NK-92 (cell line): Measurements from ENCODE around the gene SEC23B.
"Not testable (repeated sequence)": the region's sequence is repeated elsewhere in the genome, so short reads cannot be mapped to it uniquely, and the experiment has no call there.

Source experiments
- DNase-seq: peaks from one replicate; lab custom pipeline; 2025; ENCODE audit not compliant: unreplicated experiment; lab: John Stamatoyannopoulos, UW

The SEC23B gene

DNA sequence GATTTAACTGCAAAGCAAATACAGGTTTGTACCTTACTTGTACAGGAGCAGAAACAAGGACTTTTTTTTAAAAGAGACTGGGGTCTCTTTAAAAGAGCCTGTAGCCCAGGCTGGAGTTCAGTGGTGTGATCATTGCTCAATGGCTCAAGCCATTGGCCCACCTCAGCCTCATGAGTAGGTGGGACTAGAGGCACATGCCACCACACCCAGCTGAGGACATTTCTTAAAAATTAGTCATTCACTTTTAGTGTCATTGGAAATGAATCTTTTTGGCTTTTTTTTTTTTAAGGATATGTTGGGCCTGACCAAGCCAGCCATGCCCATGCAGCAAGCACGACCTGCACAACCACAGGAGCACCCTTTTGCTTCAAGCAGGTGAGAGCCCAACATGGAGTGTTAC lies 16.9 kb downstream of the SEC23B start:
- no peak for DNase-seq

DNA sequence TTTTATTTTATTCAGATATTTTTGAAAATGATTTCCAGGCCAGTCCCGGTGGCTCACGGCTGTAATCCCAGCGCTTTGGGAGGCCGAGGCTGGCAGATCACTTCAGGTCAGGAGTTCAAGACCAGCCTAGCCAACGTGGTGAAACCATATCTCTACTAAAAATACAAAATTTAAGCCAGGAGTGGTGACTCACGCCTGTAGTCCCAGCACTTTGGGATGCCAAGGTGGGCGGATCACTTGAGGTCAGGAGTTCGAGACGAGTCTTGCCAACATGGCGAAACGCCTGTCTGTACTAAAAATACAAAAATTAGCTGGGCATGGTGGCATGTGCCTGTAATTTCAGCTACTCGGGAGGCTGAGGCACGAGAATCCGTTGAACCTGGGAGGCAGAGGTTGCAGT lies 19.0 kb downstream of the SEC23B start:
- DNase-seq, result not testable (repeated sequence)

DNA sequence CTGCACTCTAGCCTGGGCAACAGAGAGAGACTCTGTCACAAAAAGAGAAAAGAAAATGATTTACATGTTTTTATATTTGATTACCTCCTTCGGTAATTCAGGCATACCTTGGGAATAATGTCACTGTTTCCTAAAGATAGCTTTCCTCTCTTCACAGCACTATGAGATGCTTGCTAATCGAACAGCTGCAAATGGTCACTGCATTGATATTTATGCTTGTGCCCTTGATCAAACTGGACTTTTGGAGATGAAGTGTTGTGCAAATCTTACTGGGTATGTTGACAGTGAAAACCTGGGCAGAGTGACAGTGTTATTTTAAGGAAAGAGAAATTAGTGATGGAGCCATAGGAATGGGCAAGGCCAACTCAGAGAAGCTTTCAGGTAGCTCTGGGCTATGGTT lies 19.6 kb downstream of the SEC23B start:
- no peak for DNase-seq

DNA sequence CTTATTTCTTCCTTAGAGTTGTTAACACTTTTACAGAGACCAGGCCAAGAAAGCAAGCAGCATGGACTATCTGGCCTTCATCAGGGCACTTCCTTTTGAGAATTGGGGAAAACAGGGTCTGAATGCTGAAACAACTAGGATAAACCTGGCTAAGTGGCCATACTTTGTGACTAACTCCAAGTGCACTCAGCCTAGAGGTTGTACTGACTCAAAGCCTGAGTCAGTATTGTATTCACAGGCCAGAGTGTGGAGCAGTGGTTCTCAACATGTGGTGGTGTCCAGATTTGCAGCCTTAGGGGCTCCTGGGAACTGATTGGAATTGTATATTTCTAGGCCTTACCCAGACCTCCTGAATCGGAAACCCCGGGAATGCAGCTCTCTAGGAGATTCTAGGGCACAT lies 20.1 kb downstream of the SEC23B start:
- no peak for DNase-seq

DNA sequence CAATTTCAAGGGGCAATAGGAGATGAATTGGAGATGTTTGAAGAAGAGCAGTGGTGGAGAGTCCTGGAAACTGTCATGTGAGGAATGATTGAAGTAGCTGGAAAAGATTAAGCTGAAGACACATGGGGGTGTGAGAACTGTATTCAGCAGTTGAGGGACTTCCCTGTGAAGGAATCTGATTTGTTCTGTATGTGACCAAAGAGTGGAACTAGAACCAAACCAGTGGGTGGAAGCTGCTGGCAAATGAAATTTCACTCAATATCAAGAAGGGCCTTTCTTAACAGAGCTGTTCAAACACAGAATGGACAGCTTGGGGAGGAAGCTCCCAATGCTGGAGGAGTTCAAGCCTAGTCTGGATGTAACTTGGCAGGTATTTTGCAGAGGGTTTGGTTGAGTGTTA lies 21.3 kb downstream of the SEC23B start:
- DNase-seq, result no peak

DNA sequence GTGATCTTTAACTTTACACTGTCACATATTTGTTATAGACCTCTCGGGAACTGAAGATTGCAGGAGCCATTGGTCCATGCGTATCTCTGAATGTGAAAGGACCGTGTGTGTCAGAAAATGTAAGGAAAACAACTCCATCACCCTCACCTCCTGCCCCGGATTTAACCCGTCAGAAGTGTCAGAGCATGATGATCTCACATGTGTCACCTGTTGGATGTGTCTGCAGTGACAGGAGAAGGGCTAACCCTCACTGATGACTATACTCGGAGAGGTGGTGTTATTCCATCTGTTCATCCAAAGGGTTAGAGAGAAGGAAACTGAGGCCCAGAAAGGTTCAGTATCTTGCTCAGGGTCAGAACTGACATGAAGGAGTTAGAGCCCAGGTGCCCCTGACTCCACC lies 24.9 kb downstream of the SEC23B start:
- DNase-seq, result no peak

DNA sequence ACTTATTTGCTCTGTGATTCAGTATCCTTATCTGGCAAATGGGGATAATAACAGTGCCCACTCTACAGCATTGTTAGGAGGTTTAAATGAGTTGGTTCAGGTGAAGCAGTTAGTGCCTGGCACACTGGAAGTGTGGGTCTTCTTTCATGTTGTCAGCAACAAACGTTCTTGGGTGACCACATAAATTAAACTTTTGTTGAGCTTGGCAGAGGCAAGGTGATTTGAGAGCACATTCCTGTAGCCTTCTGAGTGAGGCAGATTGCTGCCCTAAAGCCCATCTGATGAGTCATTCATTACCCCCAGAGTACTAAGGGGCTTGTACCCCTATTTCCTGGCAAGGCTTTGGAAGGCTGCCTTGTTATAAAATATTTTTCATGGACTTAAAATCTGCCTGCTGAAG lies 25.8 kb downstream of the SEC23B start:
- no peak for DNase-seq

DNA sequence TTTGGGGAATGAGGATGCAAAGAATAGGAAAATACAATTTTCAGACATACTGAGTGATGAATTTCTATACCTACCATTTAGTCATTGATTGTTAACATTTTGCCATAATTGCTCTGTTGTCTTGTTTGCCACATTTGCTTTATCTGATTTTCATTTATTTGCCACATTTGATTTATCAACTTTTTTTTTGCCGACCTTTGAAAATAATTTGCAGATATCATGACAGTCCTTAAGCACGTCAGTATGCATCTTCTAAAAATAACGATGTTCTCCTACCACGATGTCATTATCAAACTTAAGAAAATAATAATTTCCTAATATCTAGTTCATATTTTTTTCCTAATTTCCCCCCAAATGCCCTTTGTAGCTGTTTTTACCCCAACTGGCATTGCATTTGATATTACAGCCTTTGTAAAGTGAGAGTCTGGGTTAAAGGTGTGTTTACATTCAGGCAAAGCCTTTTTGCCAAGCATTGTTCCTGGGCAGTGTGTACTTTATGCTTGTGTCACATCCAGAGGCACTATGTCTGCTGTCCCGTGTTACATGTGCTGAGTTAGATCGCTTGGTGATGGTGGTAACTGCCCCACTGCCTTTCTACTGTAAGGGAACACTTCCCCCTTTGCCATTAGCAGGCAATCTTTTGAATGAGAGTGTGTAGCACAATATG lies 26.4 kb downstream of the SEC23B start:
- DNase-seq, result no peak

DNA sequence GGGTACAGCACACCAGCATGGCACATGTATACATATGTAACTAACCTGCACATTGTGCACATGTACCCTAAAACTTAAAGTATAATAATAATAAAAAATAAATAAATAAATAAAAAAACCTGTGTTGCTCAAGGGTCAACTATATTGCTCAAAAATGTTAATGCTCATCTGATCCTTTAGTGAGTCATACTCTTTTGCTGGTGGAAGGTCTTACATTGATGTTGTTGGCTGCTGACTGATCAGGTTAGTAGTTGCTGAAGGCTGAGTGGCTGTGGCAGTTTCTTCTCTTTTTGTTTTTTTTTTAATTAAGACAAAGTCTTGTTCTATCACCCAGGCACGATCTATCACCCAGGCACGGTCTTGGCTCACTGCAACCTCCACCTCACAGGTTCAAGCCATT lies 29.9 kb downstream of the SEC23B start:
- DNase-seq, result no peak

DNA sequence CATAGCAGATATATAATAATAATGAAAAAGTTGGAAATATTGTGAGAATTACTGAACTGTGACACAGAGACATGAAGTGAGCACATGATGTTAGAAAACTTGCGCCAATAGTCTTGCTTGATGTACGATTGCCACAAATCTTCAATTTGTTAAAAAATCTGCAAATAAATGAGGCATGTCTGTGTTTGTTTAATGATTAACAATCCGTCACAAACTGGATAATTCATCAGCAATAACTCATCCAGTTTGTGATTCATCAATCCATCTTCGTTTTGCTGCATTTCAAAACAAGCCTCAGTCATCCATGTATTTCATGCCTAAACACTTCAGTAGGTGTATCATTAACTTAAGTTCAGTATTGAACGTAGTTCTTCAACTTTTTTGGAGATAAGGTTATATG lies 34.0 kb downstream of the SEC23B start:
- DNase-seq, result no peak

DNA sequence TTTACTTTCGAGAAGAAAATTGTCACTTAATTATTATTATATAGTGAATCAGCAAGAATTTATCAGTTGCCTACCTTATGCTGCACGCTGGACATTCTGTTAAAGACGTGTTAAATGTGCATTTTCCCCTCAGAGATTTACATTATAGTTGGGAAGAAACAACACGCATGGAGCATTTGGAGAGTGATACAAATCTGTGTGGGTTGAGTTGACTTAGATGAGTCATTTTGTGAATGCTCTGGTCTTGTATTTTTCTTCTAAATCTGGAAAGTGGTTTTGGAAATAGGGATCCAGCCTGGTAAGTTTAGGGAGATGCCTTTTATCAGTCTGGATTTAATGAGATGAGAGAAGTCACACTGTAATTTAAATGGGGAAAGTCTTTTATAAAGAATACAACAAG lies 35.5 kb downstream of the SEC23B start:
- DNase-seq, result no peak

DNA sequence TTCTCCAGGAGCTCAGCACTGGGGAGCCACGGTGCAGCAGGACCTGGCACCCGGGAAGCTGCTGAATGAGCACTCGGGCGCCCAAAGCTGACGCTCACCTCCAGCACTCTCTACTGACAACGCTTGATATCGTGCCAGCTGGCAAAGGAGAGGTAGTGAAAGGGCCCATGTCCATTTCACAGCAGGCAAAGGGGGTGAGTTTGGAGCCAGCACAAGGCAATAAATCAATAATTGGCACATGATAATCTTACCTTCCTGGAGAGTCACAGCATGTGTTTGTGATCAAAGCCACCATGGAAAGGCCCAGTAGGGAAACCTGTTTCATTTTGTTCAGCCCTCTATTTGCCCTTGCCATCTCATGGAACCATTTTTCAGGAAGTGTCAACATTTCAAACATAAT lies 36.2 kb downstream of the SEC23B start:
- no peak for DNase-seq

DNA sequence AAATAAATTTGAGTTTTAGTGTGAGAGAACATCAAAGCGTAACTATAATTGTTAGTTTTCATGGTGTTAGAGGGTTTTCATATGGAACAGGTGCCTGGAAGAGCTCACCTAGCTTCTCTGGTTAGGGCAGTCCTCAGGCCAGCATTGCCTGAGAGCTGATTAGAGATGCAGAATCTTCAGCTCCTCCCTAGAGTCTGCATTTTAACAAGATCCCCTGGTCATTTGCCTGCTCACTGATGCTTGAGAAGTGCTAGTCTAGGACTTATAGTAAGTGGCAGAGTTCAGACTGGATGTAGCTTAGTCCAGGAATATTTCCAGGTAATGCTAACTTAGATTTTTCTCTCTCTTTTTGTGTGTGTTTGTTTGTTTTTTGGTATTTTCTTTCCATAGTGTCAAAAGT lies 37.8 kb downstream of the SEC23B start:
- no peak for DNase-seq

DNA sequence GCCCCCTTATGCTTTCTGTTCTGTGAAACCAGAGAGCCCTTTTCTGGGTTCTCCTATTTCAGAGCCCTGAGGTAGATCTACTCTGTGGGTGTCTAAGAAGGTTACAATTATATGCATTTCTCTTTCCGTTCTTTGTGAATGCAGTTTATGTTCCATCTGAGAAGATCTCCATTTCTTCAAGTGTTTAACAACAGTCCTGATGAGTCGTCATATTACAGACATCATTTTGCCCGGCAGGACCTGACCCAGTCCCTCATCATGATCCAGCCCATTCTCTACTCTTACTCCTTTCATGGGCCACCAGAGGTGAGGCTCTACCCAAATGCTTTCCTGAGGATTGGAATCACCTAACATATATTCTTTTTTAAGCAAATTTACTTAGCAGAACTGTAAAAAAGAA lies 40.7 kb downstream of the SEC23B start:
- DNase-seq, result no peak

DNA sequence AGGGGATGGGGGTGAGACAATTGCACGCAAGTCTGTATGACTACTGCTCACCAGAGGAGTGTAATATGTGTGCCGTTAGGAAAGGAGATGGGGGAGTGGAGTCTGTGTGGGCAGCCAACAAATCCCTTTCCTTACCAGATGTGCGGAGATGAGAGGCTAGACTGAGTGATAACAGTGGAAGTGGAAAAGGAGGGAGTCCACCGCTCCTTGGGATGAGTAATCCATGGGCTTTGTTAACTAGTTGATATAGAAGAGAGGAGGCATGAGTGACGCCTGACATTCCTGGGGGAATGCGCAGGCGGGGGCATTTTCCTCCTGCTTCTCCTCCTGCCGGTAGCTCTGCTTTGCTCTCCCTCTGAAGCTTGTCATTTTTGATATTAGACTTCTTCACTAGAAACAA lies 46.0 kb downstream of the SEC23B start:
- no peak for DNase-seq

DNA sequence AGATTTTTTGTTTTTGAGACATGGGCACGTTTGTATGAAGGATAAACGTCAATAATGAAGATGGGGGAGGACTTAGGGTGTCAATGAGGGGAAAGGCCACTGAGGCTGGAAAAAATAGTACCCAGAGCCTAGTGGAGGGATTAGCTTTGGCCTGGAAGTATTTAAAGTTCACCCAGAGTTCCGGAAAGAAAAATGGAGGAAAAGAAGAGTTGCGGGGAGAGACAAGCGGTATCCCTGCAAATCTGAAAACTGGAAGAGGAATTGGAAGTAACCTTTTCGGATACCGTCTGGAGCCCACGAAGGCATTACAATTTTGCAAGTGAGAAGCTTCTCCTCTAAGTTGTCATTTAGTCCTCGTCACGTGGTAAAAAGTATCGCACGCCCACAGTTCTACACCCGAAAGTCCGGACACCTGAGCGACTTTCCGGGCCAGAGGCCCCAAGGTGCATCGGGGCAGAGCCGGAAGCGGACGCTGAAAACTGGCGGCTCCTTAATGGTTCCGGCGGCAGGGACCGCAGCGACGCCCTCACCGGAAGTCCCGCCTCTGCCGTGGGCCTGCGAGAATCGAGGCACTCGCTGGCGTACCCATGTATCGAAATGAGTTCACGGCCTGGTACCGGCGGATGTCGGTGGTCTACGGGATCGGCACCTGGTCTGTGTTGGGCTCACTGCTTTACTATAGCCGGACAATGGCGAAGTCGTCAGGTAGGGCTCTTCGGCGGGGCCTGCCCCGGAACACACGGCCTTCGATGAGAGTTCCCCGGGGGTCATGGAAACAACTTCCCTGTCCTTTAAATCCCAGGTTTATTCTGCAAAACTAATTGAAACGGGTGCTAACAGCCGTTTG lies 59.4 kb downstream of the SEC23B start, which contains the start of gene SMIM26:
Gene SMIM26, plus strand, starts transcription at position 541 of the 847 bp plus-strand sequence. Its CDS starts 47 bp downstream, at position 588.
- peak; percentile 63 for DNase-seq

DNA sequence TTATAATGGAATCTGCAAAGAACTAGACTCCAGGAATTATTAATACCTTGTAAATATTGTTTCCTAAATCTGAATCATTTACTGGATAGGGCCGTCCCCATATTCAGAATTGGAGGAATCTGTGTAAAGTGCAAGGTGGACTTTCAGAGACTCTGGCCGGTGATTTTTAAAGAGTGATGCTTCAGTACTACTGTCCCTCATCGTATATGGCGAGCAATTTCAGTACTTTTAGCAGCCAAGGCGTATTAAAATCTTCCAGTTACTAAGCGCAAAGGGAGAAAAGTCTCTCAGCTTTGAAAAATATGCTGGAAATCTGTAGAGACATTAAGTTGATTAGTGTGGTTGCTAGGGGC lies 60.0 kb downstream of the SEC23B start:
- no peak for DNase-seq

DNA sequence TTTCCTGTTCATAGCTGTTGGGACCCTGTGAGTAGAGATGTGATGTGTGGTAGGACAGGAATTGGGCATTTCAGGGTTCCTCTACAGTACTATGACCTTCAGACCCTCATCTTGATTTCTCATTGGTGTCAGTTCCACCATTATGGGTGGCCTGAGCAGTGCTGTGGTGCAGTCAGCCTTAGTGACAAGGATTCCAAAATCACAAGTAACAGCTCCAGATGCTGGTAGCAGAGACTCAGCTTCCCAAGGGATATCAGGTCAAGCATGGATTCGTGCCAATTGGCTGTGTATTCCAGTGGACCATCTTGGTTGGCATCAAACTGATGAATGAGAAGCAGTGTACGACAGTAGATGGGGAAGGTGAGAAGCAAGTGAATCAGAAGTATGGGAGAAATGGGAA lies 63.3 kb downstream of the SEC23B start:
- no peak for DNase-seq

DNA sequence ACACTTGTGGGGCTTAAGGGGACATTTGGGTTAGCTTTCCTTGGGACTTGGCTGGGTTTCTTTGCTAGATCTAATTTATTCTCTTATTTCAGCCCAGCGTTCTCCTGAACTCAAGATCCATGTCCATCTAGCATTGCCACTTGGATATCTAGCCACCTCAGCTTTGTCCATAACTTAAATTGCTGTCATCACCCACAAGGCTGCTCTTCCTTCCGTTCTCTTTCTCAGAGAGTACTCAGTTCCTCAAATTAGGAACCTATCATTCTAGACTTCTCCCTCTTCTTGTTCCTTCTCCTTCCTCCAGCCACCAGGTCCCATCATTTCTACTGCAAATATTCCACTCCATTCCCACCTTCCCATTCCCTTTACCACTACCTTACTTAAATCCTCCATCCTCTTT lies 63.8 kb downstream of the SEC23B start:
- no peak for DNase-seq

DNA sequence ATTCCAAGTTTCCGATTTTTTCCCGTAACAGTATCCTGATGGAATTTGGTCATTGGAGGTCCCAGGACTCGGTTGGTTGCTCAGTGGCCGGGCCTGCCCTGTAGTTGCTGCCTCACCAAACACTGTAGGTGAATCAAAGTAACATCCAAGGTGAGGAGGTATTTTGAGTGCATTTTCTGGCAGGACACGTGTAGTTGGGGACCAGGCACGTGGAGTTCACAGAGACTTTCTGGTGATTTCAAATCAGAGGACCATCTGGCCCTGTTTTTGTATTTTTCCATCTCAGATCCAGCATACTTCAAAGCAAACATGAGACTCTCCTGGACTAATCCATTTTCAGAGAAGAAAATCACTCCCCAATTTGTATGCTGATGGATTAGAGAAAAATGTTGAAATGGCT lies 70.2 kb downstream of the SEC23B start:
- no peak for DNase-seq

DNA sequence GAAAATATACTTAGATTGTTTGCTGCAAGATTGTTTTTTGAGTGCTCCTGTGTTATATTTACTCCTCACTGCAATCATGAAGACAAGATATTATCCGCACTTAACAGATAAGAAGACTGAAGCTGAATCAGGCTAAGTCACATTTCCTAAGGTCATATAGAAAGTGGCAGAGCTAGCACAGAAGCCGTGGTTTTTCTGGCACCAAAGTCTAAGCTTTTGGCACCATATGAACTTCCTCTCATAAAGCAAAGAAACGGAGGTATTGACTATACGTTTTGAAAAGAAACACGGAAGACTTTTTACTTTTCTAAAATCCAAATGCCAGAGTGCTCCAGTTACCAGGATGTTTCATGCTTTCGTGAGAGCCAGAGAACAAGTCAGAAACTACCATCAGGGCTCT lies 70.8 kb downstream of the SEC23B start:
- DNase-seq, result no peak

DNA sequence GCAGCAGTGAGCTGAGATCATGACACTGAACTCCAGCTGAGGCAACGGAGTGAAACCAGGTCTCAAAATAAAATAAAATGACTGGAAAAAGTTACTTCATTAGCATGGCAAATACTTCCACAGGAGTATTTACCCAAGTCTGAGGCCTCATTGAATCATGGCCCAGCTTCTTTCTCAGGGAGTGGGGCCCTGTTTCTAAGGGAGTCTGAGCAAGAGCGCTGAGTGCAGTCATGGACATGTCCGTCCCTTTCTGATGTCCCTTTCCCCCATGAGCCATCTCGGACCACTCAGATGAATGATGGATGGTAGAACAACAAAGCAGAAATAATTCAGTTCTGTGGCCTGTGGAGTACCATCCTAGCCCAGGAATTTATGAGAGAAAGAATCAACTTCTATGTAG lies 72.3 kb downstream of the SEC23B start:
- no peak for DNase-seq

DNA sequence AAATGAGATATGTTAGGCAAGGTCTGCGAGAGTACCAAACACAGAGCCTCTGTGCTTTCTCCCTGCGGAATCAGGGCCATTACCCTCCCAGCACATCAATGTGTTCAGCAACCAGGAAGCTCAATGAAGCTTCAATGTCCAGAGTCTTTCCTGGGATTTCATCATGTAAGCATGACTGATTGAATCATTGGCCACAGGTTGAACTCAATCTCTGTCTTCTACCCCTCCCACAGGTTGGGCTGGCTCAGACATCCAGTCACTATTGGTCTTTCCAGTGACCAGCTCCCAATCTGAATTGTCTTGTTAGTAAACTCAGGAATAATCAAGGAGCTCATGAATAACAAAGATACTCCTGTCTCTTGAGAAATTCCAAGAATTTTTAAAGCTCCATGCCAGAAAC lies 77.4 kb downstream of the SEC23B start:
- no peak for DNase-seq
